GM18511 (cell line): ENCODE measurements around the gene CRHR2.

ENCODE experiments used
- ATAC-seq: cut with Tn5 transposase; IDR thresholded peaks from one replicate; pipeline ENCODE4 v1.9.1; 2021; ENCODE audit warnings: mild to moderate bottlenecking, moderate library complexity; ENCODE audit not compliant: unreplicated experiment

Gene CRHR2

GRCh38 chr7:30633223-30633622 lies 49.0 kb downstream of the CRHR2 start:
- no peak for ATAC-seq

- ATAC-seq = no peak
These were observed 51.3 kb downstream of the CRHR2 start for GRCh38 chr7:30630986-30631385.

GRCh38 chr7:30627026-30627425 lies 55.2 kb downstream of the CRHR2 start:
- no peak for ATAC-seq

GRCh38 chr7:30625283-30625682 lies 57.0 kb downstream of the CRHR2 start:
- no peak for ATAC-seq

DNA sequence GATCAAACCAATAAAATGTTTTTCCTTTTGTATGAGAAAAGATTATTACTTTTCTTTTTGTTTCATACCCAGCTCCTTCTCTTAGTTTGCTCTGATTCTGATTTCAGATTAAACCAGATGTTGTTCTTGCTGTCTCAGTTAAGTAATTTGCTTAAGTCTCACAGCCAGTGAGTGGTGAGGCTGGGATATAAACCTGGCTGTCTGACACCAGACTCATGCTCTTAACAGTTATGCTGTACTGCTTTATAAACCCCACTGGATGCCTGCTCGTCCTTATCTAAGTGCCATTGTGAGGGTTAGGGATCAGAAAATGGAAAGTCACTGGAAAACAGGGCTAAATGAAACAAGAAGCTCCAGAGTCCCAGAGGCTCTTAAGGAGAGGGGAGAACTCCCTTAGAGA lies 63.3 kb downstream of the CRHR2 start:
- no peak for ATAC-seq

DNA sequence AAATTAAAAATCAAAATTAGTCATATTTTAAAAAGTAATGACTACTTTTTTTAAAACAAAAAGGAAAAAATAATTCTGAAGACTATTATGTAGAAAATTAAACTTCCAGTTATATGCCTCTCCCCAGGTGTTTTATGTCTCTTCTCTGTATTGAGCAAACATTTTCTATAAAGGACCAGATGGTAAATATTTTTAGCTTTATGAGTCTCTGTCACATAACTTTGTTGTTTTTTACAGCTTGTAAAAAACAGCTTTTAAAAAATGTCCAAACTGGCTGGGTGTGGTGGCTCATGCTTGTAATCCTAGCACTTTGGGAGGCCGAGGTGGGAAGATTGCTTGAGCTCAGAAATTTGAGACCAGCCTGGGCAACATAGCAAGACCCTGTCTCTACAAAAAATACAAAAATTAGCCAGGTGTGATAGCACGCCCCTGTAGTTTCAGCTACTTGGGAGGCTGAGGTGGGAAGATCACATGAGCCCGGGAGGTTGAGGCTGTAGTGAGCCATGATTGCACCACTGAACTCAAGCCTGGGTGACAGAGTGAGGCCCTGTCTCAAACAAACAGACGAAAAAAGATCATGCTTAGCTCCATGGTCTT lies 64.1 kb downstream of the CRHR2 start:
- ATAC-seq = no peak

DNA sequence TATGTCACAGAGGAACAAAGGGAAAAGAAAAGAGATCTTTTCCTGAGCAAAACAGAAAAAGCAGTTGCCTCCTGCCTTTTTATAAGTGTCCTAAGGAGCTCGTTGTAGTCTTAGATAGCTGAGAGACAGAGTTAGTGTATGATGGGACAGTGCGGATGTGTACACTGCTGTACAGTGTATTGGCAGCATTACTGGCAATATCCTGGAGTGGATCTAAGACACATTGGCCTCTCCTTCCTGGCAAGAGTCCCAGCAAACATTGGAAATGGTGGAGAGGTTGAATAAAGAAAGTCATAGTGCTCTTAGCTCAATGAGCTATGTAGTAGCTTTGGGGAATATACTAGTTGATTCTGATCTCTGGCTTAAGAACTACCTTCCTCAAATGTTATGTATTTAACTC lies 64.9 kb downstream of the CRHR2 start:
- no peak for ATAC-seq

DNA sequence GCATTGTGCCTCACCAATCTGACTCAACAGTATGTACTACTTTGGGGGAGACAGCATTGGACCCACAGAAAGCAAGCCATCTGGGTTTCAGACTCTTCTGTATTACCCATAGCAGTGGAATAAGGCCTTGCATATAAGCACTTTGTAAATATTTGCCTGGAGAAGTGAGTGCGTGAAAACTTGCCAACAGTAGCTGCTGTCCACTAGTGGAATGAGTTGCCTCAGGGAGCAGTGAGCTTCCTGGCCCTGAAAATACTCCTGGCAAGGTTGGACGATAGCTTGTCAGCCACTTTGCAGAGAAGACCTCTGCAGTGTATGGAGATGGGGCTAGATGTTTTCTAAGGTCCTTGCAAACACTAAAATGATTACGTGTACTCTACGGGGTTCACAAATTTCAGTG lies 65.9 kb downstream of the CRHR2 start:
- no peak for ATAC-seq

DNA sequence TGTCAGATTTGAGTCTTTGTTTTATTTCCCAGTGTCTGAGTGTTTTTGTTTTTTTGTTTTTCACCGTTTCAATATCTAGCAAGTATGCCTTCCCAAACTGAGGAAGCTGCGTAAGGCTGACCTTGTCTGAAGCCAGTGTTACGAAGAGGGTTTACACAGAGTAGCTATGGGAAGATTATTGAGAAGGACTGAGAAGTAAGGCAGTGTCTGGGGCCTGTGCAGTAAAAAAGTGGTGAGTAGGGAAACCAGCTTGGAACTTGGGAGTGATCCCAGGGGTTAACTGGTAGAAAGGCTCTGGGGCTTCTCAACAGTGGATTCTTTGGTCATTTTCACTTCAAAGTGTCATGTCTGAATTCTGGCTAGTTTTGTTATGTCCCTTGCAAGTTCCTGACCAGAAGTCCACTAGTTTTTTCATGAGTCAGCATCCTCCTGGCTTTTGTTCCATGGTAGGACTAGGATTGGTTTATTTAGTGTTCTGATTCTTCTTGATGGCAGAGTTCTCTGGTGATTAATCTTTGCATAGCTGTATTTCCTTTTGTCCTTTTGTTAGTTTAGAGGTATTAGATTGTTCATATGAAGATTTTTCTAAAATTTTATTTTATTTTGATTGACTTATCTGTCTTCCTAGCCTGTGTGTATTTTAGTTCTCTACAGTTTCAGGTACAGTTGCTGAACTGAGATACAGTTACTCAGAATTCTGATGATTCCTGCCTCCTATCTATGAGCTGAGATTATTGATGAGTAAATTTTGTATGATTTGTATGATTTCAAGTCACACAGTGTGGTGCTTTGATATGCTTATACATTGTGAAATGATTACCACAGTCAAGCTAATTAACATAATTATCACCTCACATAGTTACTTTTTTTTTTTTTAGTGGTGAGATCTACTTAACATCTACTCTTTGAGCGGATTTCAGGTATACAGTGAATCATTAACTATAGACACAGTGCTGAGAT lies 68.6 kb downstream of the CRHR2 start:
- ATAC-seq = no peak

DNA sequence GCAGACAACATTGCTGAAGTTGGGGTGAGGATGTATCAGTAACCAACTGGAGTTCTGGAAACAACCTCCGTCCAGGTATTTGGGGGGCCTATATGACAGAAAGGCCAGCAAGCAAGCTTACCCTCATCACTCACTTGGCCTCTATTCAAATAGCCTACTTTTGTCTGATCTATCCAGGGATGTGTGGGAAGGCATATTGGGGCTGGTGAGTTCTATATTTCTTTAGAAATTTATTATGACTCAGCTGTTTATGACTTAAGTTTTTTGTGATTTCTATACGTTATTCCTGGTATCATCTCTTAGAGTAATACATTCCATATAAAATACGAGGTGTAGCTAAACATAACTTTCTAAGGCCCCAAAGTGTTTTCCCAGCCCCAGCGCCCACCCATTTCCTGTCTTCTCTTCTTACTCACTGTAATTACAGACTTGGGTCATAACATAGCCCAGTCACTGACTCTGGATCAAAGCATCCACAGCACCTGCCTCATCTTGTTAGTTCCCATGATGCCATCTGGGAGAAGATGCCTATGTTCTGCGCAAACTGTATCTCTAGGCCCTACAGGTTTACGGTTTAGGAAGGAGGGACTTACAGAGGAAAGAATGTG lies 69.5 kb downstream of the CRHR2 start:
- ATAC-seq = no peak

- ATAC-seq = no peak
These were observed 76.4 kb downstream of the CRHR2 start for GRCh38 chr7:30605832-30606231.

DNA sequence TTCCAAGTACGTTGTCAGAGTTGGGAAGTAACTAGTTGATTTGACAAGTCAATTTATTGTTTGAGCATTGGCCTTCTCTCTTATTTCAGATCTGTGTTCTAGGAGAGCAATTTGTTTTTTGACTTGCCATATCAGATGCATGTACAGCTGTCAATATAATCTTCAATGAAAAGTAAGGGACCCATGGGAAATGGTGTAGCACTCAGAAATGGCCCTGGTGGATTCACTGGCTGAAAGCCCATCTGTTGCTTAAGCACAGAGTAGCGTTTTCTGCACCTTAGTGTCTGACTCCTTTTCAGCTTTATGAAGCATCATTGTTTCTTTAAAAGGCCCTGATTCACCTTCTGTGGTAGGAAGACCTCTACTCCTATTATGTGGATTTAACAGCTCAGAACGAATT lies 77.4 kb downstream of the CRHR2 start:
- ATAC-seq = no peak
